HEK293 (cell line): Measurements from ENCODE around the gene SLC6A2.

Experiments
- CTCF ChIA-PET: fragments of 350-600 bp; formaldehyde crosslinking; extraction: SDS; loops from one replicate; lab custom pipeline; 2021; ENCODE audit warnings: antibody characterized with exemption; lab: Yijun Ruan, JAX
- POLR2A ChIA-PET: fragments of 300-600 bp; formaldehyde crosslinking; extraction: SDS; loops from one replicate; lab custom pipeline; 2020; ENCODE audit warnings: antibody characterized with exemption, inconsistent platforms; lab: Yijun Ruan, JAX
- H3K27ac ChIP-seq: fragments of 200-500 bp; sonication (Bioruptor generic); 2 replicates; pipeline ENCODE4 v1.5.1; 2014; ENCODE audit warnings: low read depth, low read length, control low read depth, inconsistent platforms; ENCODE audit errors: extremely low read depth
- H3K36me3 ChIP-seq, 2 experiments: fragments of 200-500 bp in 1 of 2; sonication (Bioruptor generic) in 1 of 2; 1 replicate in 1 of 2; 2 replicates in 1 of 2; pipeline ENCODE4 v1.5.1; 2014 to 2017; ENCODE audit warnings: inconsistent platforms in 2 of 2, low read length in 2 of 2; ENCODE audit not compliant: control insufficient read depth in 2 of 2, insufficient read depth in 1 of 2
- H3K4me1 ChIP-seq: fragments of 200-500 bp; sonication (Bioruptor generic); 2 replicates; pipeline ENCODE4 v1.5.1; 2014; ENCODE audit warnings: mild to moderate bottlenecking, low read length, inconsistent platforms; ENCODE audit not compliant: control insufficient read depth, insufficient read depth
- H3K4me3 ChIP-seq: 2 replicates; pipeline ENCODE4 v1.5.1; 2011; ENCODE audit warnings: low read depth, mild to moderate bottlenecking, control low read depth, low read length, moderate library complexity
- H3K9me3 ChIP-seq: fragments of 200-500 bp; sonication (Bioruptor generic); 2 replicates; pipeline ENCODE4 v1.5.1; 2014; ENCODE audit warnings: low read depth, low read length, inconsistent platforms; ENCODE audit not compliant: control insufficient read depth, insufficient read depth
- FEZF1 ChIP-seq: fragments of 450-650 bp; formaldehyde crosslinking; IDR thresholded peaks from 2 replicates; pipeline ENCODE4 v1.5.1; 2016; ENCODE audit warnings: missing biosample characterization, missing genetic modification characterization
- GFI1B ChIP-seq: fragments of 450-650 bp; formaldehyde crosslinking; IDR thresholded peaks from 2 replicates; pipeline ENCODE4 v1.5.1; 2016; ENCODE audit warnings: missing biosample characterization, missing genetic modification characterization
- KLF10 ChIP-seq: fragments of 450-650 bp; IDR thresholded peaks from 2 replicates; pipeline ENCODE4 v1.5.1; 2018; ENCODE audit warnings: missing biosample characterization, mild to moderate bottlenecking, missing genetic modification characterization
- OVOL3 ChIP-seq: fragments of 450-650 bp; formaldehyde crosslinking; IDR thresholded peaks from 2 replicates; pipeline ENCODE4 v1.5.1; 2016; ENCODE audit warnings: missing biosample characterization, missing genetic modification characterization
- SP2 ChIP-seq: fragments of 450-650 bp; formaldehyde crosslinking; IDR thresholded peaks from 2 replicates; pipeline ENCODE4 v1.5.1; 2016; ENCODE audit warnings: missing biosample characterization, missing genetic modification characterization
- ZBTB1 ChIP-seq: fragments of 450-650 bp; formaldehyde crosslinking; IDR thresholded peaks from 2 replicates; pipeline ENCODE4 v1.5.1; 2016; ENCODE audit warnings: missing biosample characterization, missing genetic modification characterization
- ZBTB21 ChIP-seq: fragments of 450-650 bp; formaldehyde crosslinking; IDR thresholded peaks from 2 replicates; pipeline ENCODE4 v1.5.1; 2017; ENCODE audit warnings: missing biosample characterization, missing genetic modification characterization
- ZNF184 ChIP-seq: fragments of 450-650 bp; IDR thresholded peaks from 2 replicates; pipeline ENCODE4 v1.5.1; 2018; ENCODE audit warnings: missing biosample characterization, mild to moderate bottlenecking, missing genetic modification characterization
- ZNF2 ChIP-seq: fragments of 450-650 bp; formaldehyde crosslinking; IDR thresholded peaks from 2 replicates; pipeline ENCODE4 v1.5.1; 2016; ENCODE audit warnings: missing biosample characterization, missing genetic modification characterization
- ZNF473 ChIP-seq: fragments of 450-650 bp; formaldehyde crosslinking; IDR thresholded peaks from 2 replicates; pipeline ENCODE4 v1.5.1; 2017; ENCODE audit warnings: missing biosample characterization, missing genetic modification characterization
- ZNF510 ChIP-seq: fragments of 450-650 bp; formaldehyde crosslinking; IDR thresholded peaks from 2 replicates; pipeline ENCODE4 v1.5.1; 2018; ENCODE audit warnings: mild to moderate bottlenecking, missing genetic modification characterization, missing biosample characterization; ENCODE audit not compliant: insufficient replicate concordance
- ZNF514 ChIP-seq: fragments of 450-650 bp; formaldehyde crosslinking; IDR thresholded peaks from 2 replicates; pipeline ENCODE4 v1.5.1; 2016; ENCODE audit warnings: missing biosample characterization, missing genetic modification characterization
- ZNF555 ChIP-seq: fragments of 450-650 bp; formaldehyde crosslinking; conservative IDR thresholded peaks from 2 replicates; pipeline ENCODE4 v1.5.1; 2017; ENCODE audit warnings: missing biosample characterization, mild to moderate bottlenecking, missing genetic modification characterization, inconsistent platforms
- ZNF558 ChIP-seq: fragments of 450-650 bp; formaldehyde crosslinking; IDR thresholded peaks from 2 replicates; pipeline ENCODE4 v1.5.1; 2016; ENCODE audit warnings: missing biosample characterization, missing genetic modification characterization
- ZNF621 ChIP-seq: fragments of 450-650 bp; formaldehyde crosslinking; IDR thresholded peaks from 2 replicates; pipeline ENCODE4 v1.5.1; 2017; ENCODE audit warnings: missing biosample characterization, missing genetic modification characterization
- ZNF658 ChIP-seq: fragments of 450-650 bp; formaldehyde crosslinking; IDR thresholded peaks from 2 replicates; pipeline ENCODE4; 2016; ENCODE audit warnings: missing biosample characterization, missing genetic modification characterization
- ZNF677 ChIP-seq: fragments of 450-650 bp; IDR thresholded peaks from 2 replicates; pipeline ENCODE4 v1.5.0; 2018; ENCODE audit warnings: missing biosample characterization, mild to moderate bottlenecking, missing genetic modification characterization, moderate library complexity
- ZNF707 ChIP-seq: fragments of 450-650 bp; formaldehyde crosslinking; IDR thresholded peaks from 2 replicates; pipeline ENCODE4 v1.5.1; 2016; ENCODE audit warnings: missing biosample characterization, missing genetic modification characterization
- ZNF747 ChIP-seq: fragments of 450-650 bp; formaldehyde crosslinking; IDR thresholded peaks from 2 replicates; pipeline ENCODE4 v1.5.1; 2016; ENCODE audit warnings: missing biosample characterization, missing genetic modification characterization
- ZNF768 ChIP-seq: fragments of 450-650 bp; formaldehyde crosslinking; IDR thresholded peaks from 2 replicates; pipeline ENCODE4 v1.5.1; 2018; ENCODE audit warnings: missing biosample characterization, mild to moderate bottlenecking, missing genetic modification characterization
- ZSCAN23 ChIP-seq: fragments of 450-650 bp; formaldehyde crosslinking; IDR thresholded peaks from 2 replicates; pipeline ENCODE4 v1.5.1; 2016; ENCODE audit warnings: missing biosample characterization, missing genetic modification characterization
- ZSCAN30 ChIP-seq: fragments of 450-650 bp; IDR thresholded peaks from 2 replicates; pipeline ENCODE4 v1.5.1; 2018; ENCODE audit warnings: missing biosample characterization, mild to moderate bottlenecking, missing genetic modification characterization, moderate library complexity
- TF ChIP-seq, protein P1 (sequence below): fragments of 450-650 bp; formaldehyde crosslinking; IDR thresholded peaks from 2 replicates; pipeline ENCODE4 v1.5.1; 2016; ENCODE audit warnings: missing biosample characterization, missing genetic modification characterization, low read depth
- TF ChIP-seq, protein P2 (sequence below): fragments of 450-650 bp; formaldehyde crosslinking; IDR thresholded peaks from 2 replicates; pipeline ENCODE4 v1.5.1; 2016; ENCODE audit warnings: missing biosample characterization, missing genetic modification characterization
- TF ChIP-seq, protein P3 (sequence below): fragments of 450-650 bp; formaldehyde crosslinking; IDR thresholded peaks from 2 replicates; pipeline ENCODE4 v1.5.1; 2016; ENCODE audit warnings: missing biosample characterization, missing genetic modification characterization
- TF ChIP-seq, protein P4 (sequence below): sonication (generic); formaldehyde crosslinking; IDR thresholded peaks from 2 replicates; pipeline ENCODE4 v1.8.1; 2022; ENCODE audit warnings: mild to moderate bottlenecking, moderate library complexity, missing genetic modification reagents

Gene SLC6A2

DNA sequence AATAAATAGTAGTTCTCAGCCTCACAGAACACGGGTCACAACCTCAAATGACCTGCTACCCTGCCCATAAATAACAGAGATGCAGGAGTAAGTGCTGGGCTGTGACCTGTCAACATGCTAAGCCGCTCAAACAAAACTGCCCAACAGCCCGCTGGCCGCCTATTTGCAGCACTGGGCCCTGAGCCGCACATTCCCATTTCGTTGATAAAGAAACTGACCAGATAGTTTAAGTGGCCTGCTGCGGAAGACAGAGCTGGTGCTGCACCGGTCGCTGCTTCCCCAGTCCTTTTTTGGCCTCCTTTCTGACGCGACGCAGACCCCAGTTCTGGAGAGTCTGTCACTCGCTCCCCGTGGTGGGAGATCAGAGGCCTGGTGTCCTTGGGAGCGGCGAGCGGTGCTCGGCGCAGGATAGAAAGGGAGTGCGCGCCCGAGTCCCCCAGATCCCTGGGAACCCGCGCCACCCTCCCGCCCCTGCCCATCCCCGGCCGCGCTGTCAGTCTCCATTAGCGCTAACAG lies 349 bp upstream of the SLC6A2 start:
- Histone ChIP-seq H3K9me3 (no peaks in the 10 kb centered on the region), H3K4me1 (no peaks in the 10 kb centered on the region), H3K36me3 (no peaks in the 10 kb centered on the region), H3K4me3 (no peak overlapping the region; the same call in 1 of the 2 replicates), H3K27ac (no peak overlapping the region)
- POLR2A ChIA-PET = no interaction called here
- TF ChIP-seq, protein P1, sequence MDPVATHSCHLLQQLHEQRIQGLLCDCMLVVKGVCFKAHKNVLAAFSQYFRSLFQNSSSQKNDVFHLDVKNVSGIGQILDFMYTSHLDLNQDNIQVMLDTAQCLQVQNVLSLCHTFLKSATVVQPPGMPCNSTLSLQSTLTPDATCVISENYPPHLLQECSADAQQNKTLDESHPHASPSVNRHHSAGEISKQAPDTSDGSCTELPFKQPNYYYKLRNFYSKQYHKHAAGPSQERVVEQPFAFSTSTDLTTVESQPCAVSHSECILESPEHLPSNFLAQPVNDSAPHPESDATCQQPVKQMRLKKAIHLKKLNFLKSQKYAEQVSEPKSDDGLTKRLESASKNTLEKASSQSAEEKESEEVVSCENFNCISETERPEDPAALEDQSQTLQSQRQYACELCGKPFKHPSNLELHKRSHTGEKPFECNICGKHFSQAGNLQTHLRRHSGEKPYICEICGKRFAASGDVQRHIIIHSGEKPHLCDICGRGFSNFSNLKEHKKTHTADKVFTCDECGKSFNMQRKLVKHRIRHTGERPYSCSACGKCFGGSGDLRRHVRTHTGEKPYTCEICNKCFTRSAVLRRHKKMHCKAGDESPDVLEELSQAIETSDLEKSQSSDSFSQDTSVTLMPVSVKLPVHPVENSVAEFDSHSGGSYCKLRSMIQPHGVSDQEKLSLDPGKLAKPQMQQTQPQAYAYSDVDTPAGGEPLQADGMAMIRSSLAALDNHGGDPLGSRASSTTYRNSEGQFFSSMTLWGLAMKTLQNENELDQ = no peak
- TF ChIP-seq ZNF555 (tag by site-specific recombination) (no peak), ZNF658 (no peak), ZNF184 (tag by site-specific recombination) (no peak), ZNF621 (tag by site-specific recombination) (no peak), ZBTB21 (tag by site-specific recombination) (no peak), OVOL3 (tag by site-specific recombination) (no peak), ZNF768 (no peak), ZSCAN23 (tag by site-specific recombination) (no peak), KLF10 (no peak), FEZF1 (tag by site-specific recombination) (no peak), ZSCAN30 (tag by site-specific recombination) (no peak), ZNF2 (tag by site-specific recombination) (no peak), ZNF747 (no peak), SP2 (no peak), ZNF514 (tag by site-specific recombination) (no peak), GFI1B (tag by site-specific recombination) (no peak), ZNF473 (tag by site-specific recombination) (no peak)
- TF ChIP-seq, protein P2, sequence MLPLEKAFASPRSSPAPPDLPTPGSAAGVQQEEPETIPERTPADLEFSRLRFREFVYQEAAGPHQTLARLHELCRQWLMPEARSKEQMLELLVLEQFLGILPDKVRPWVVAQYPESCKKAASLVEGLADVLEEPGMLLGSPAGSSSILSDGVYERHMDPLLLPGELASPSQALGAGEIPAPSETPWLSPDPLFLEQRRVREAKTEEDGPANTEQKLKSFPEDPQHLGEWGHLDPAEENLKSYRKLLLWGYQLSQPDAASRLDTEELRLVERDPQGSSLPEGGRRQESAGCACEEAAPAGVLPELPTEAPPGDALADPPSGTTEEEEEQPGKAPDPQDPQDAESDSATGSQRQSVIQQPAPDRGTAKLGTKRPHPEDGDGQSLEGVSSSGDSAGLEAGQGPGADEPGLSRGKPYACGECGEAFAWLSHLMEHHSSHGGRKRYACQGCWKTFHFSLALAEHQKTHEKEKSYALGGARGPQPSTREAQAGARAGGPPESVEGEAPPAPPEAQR (tag by site-specific recombination) = no peak
- TF ChIP-seq, protein P3, sequence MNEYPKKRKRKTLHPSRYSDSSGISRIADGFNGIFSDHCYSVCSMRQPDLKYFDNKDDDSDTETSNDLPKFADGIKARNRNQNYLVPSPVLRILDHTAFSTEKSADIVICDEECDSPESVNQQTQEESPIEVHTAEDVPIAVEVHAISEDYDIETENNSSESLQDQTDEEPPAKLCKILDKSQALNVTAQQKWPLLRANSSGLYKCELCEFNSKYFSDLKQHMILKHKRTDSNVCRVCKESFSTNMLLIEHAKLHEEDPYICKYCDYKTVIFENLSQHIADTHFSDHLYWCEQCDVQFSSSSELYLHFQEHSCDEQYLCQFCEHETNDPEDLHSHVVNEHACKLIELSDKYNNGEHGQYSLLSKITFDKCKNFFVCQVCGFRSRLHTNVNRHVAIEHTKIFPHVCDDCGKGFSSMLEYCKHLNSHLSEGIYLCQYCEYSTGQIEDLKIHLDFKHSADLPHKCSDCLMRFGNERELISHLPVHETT = no peak
- CTCF ChIA-PET = no interaction called here

DNA sequence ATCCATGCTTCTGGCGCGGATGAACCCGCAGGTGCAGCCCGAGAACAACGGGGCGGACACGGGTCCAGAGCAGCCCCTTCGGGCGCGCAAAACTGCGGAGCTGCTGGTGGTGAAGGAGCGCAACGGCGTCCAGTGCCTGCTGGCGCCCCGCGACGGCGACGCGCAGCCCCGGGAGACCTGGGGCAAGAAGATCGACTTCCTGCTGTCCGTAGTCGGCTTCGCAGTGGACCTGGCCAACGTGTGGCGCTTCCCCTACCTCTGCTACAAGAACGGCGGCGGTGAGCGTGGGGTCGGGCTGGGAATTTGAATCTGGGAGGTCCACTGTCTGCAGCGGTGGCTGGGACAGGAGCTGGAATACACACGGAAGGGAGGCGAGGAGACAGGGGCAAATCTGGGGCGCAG lies 904 bp downstream of the SLC6A2 start:
- no peaks in the 10 kb centered on the region for H3K9me3 ChIP-seq
- TF ChIP-seq, protein P4, sequence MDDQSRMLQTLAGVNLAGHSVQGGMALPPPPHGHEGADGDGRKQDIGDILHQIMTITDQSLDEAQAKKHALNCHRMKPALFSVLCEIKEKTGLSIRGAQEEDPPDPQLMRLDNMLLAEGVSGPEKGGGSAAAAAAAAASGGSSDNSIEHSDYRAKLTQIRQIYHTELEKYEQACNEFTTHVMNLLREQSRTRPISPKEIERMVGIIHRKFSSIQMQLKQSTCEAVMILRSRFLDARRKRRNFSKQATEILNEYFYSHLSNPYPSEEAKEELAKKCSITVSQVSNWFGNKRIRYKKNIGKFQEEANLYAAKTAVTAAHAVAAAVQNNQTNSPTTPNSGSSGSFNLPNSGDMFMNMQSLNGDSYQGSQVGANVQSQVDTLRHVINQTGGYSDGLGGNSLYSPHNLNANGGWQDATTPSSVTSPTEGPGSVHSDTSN (CRISPR knock-in tag) = no peak
- TF ChIP-seq ZNF558 (tag by site-specific recombination) (no peak), ZBTB1 (tag by site-specific recombination) (no peak), ZNF677 (tag by site-specific recombination) (no peak), ZNF707 (tag by site-specific recombination) (no peak), ZNF473 (tag by site-specific recombination) (no peak), ZNF510 (no peak)
- no peaks in the 10 kb centered on the region for H3K36me3 ChIP-seq
- H3K27ac ChIP-seq = no peak overlapping the region
- H3K4me3 ChIP-seq = no peak overlapping the region
- ChIA-PET CTCF (interaction anchor here (0.5 to 1.1 kb wide), 3 partner anchors 9 to 1309 kb away, joined by 3 to 4 read pairs (median 3); no protein-coding TSS in a partner anchor), POLR2A (no interaction called here)
- H3K4me1 ChIP-seq = no peaks in the 10 kb centered on the region
